Transverse colon (tissue), 4 donors: ENCODE data around the gene TRIM27. TPM values are rescaled to one million over a fixed set of nuclear protein-coding genes. Genes with fewer than 3 reads are reported as not detected.

ENCODE experiments used
- DNase-seq: peaks from one replicate; pipeline ENCODE4 v3.0.0-alpha.2; 2019
- H3K27ac ChIP-seq, 4 donors: fragments of 200-600 bp; sonication (generic); 2 replicates each; pipeline ENCODE4 v1.5.1; 2016 to 2018; ENCODE audit warnings: inconsistent platforms in 4 of 4
- H3K27me3 ChIP-seq: fragments of 200-600 bp; sonication (generic); 2 replicates; pipeline ENCODE4 v1.5.1; 2017; ENCODE audit warnings: inconsistent platforms
- H3K36me3 ChIP-seq, 4 donors: fragments of 200-600 bp; sonication (generic); 2 replicates each; pipeline ENCODE4 v1.5.1; 2017 to 2019; ENCODE audit warnings: inconsistent platforms in 4 of 4
- H3K4me1 ChIP-seq, 4 donors: fragments of 200-600 bp; sonication (generic); 2 replicates each; pipeline ENCODE4 v1.5.1; 2017 to 2020; ENCODE audit warnings: inconsistent platforms in 4 of 4
- H3K4me3 ChIP-seq, 4 donors: fragments of 200-600 bp; sonication (generic); 1 replicate in 1 of 4; 2 replicates in 3 of 4; pipeline versions ENCODE4 v1.5.1 to v1.6.1; 2017 to 2019; ENCODE audit warnings: inconsistent platforms in 4 of 4
- H3K9me3 ChIP-seq, 2 donors: fragments of 200-600 bp; sonication (generic); 2 replicates each; pipeline ENCODE4 v1.5.1; 2017 to 2019; ENCODE audit warnings: inconsistent platforms in 2 of 2
- CTCF ChIP-seq, 5 experiments: fragments of 200-600 bp in 3 of 5; fragments of 450-650 bp in 2 of 5; sonication (generic) in 3 of 5; IDR thresholded peaks; 1 replicate in 2 of 5; 2 replicates in 3 of 5; pipeline ENCODE4 v1.5.1; 2016 to 2017; ENCODE audit warnings: antibody characterized with exemption in 5 of 5, inconsistent platforms in 3 of 5, mild to moderate bottlenecking in 2 of 5, moderate library complexity in 1 of 5
- EP300 ChIP-seq: sonication (generic); formaldehyde crosslinking; IDR thresholded peaks from one replicate; pipeline ENCODE4 v1.6.1; 2017; ENCODE audit warnings: antibody characterized with exemption, low read depth
- POLR2A ChIP-seq: fragments of 450-650 bp; IDR thresholded peaks from one replicate; pipeline ENCODE4 v1.6.1; 2016; ENCODE audit warnings: antibody characterized with exemption, mild to moderate bottlenecking, moderate library complexity
- POLR2AphosphoS5 ChIP-seq, 3 donors: sonication (generic); formaldehyde crosslinking; IDR thresholded peaks; one replicate each; pipeline ENCODE4 v1.6.1; 2016; ENCODE audit warnings: antibody characterized with exemption in 3 of 3
- WGBS, 2 donors: methylation state at CpG; one replicate each; pipeline ENCODE4 v1.1.5; 2018; ENCODE audit warnings: low coverage in 1 of 2; 5-methylcytosine and 5-hydroxymethylcytosine counted together
- in situ Hi-C, 4 donors: fragments of 200-750 bp; cut with MboI; loops; one replicate each; pipeline versions ENCODE4 v1.15.0 to v1.15.1; 2017; ENCODE audit warnings: low sequenced_read_pairs in 3 of 4, low pct_ligation_motif_present in 1 of 4, low pct_unique_long_range_greater_than_20kb in 1 of 4
- intact Hi-C: fragments of 100-400 bp; cut with DNase I; formaldehyde crosslinking; loops from one replicate; pipeline ENCODE4 v1.15.1; 2023; ENCODE audit warnings: low total_unique reads
- total RNA-seq, 4 donors: library from RNA; depleted of rRNA; stranded (reverse); fragments of >200 nt; gene quantifications; one replicate each; pipeline ENCODE4 v1.1.0, GENCODE V29; 2016

TRIM27 gene
- total RNA-seq, 4 donors from 2014 or later, result 27.3 to 237 (median 48.9) TPM

- in situ Hi-C loops, result no loop called here
These were observed 4.1 kb upstream of the TRIM27 start for GRCh38 chr6:28927846-28928245.

GRCh38 chr6:28922821-28923317 is 916 bp downstream of the TRIM27 start:
- Histone ChIP-seq H3K9me3 (no peaks in the 10 kb centered on the region), H3K27me3 (no peaks in the 10 kb centered on the region), H3K4me3 (peak overlapping the region; percentile 57 to 80 (median 74)), H3K36me3 (peaks cover 0 to 25% (median 5%) of the 10 kb centered on the region in 4 donors), H3K27ac (peak overlapping the region; percentile 93 to 97 (median 97)), H3K4me1 (peaks cover 7 to 24% (median 22%) of the 10 kb centered on the region in 4 donors)
- intact Hi-C loops (loop anchor here (10.0 kb wide), 1 partner anchor 58 kb away; no protein-coding TSS in a partner anchor), in situ Hi-C loops (no loop called here)
- WGBS, 2 donors, result 0 to 1% methylated on average over 3 to 27 of the region's 33 CpGs
- TF ChIP-seq POLR2A, result no peak
- TF ChIP-seq EP300, result no peak
- no peak for TF ChIP-seq POLR2AphosphoS5 (IDR thresholded peaks at IDR 0.05)
- no peak for TF ChIP-seq CTCF (IDR thresholded peaks at IDR 0.05)
- DNase-seq, result peak; percentile 52

More at GRCh38 chr6:28927846-28928245, 4.1 kb upstream of the TRIM27 start:
- H3K4me1 ChIP-seq, result peaks cover 0 to 7% (median 5%) of the 10 kb centered on the region in 4 donors
- no peak for TF ChIP-seq POLR2A
- TF ChIP-seq EP300, result no peak
- no peak for TF ChIP-seq CTCF (IDR thresholded peaks at IDR 0.05)
- TF ChIP-seq POLR2AphosphoS5 (IDR thresholded peaks at IDR 0.05), result no peak
- no peaks in the 10 kb centered on the region for H3K9me3 ChIP-seq
- WGBS, 2 donors, result 63 to 78% methylated on average over 3 to 5 of the region's 5 CpGs
- H3K4me3 ChIP-seq, result no peak overlapping the region
- H3K36me3 ChIP-seq, result no peaks in the 10 kb centered on the region
- no peaks in the 10 kb centered on the region for H3K27me3 ChIP-seq
- no peak overlapping the region for H3K27ac ChIP-seq
- intact Hi-C loops, result loop anchor here (10.0 kb wide), 1 partner anchor 63 kb away; no protein-coding TSS in a partner anchor
- DNase-seq, result no peak

- H3K4me3 ChIP-seq, result peak overlapping the region; percentile 57 to 80 (median 74)
- H3K27ac ChIP-seq, result peak overlapping the region; percentile 93 to 97 (median 97)
- in situ Hi-C loops, result no loop called here
- H3K27me3 ChIP-seq, result no peaks in the 10 kb centered on the region
- H3K36me3 ChIP-seq, result peaks cover 0 to 30% (median 8%) of the 10 kb centered on the region in 4 donors
- H3K4me1 ChIP-seq, result peaks cover 7 to 24% (median 22%) of the 10 kb centered on the region in 4 donors
- DNase-seq, result peak; percentile 57
- TF ChIP-seq POLR2AphosphoS5 (IDR thresholded peaks at IDR 0.05) (peak; percentile 26 to 47 (median 32)), EP300 (no peak), POLR2A (peak; percentile 22)
- H3K9me3 ChIP-seq, result no peaks in the 10 kb centered on the region
- WGBS, 2 donors, result 7 to 24% methylated on average over 6 to 10 of the region's 10 CpGs
- intact Hi-C loops, result loop anchor here (10.0 kb wide), 1 partner anchor 57 kb away; no protein-coding TSS in a partner anchor
These were observed 1.6 kb downstream of the TRIM27 start for GRCh38 chr6:28922004-28922820.

GRCh38 chr6:28920281-28920680 is 3.5 kb downstream of the TRIM27 start:
- no peak for DNase-seq
- intact Hi-C loops (loop anchor here (10.0 kb wide), 1 partner anchor 55 kb away; no protein-coding TSS in a partner anchor), in situ Hi-C loops (no loop called here)
- H3K4me3 ChIP-seq, result no peak overlapping the region
- H3K27ac ChIP-seq, result no peak overlapping the region
- H3K36me3 ChIP-seq, result peaks cover 0 to 50% (median 17%) of the 10 kb centered on the region in 4 donors
- H3K9me3 ChIP-seq, result no peaks in the 10 kb centered on the region
- no peaks in the 10 kb centered on the region for H3K27me3 ChIP-seq
- TF ChIP-seq POLR2A (no peak), CTCF (IDR thresholded peaks at IDR 0.05) (no peak), EP300 (no peak), POLR2AphosphoS5 (IDR thresholded peaks at IDR 0.05) (no peak)
- H3K4me1 ChIP-seq, result peaks cover 7 to 24% (median 22%) of the 10 kb centered on the region in 4 donors
- 100% methylated on average over 1 of the region's 1 CpG; no CpG with 5 or more reads in 1 of the 2 donors for WGBS, 2 donors
